HG02938 (cell line): ENCODE data around the gene PDE3A.
"Not testable (repeated sequence)": the region's sequence is repeated elsewhere in the genome, so short reads cannot be mapped to it uniquely, and the experiment has no call there.

ENCODE experiments used
- ATAC-seq: cut with Tn5 transposase; IDR thresholded peaks from one replicate; pipeline ENCODE4 v1.9.1; 2021; ENCODE audit warnings: mild to moderate bottlenecking, moderate library complexity; ENCODE audit not compliant: unreplicated experiment

Gene PDE3A

GRCh38 chr12:20596061-20596460, 227.7 kb downstream of the PDE3A start:
- no peak for ATAC-seq

GRCh38 chr12:20599757-20600156, 231.4 kb downstream of the PDE3A start:
- no peak for ATAC-seq

GRCh38 chr12:20601668-20602280, 233.4 kb downstream of the PDE3A start:
- no peak for ATAC-seq

DNA sequence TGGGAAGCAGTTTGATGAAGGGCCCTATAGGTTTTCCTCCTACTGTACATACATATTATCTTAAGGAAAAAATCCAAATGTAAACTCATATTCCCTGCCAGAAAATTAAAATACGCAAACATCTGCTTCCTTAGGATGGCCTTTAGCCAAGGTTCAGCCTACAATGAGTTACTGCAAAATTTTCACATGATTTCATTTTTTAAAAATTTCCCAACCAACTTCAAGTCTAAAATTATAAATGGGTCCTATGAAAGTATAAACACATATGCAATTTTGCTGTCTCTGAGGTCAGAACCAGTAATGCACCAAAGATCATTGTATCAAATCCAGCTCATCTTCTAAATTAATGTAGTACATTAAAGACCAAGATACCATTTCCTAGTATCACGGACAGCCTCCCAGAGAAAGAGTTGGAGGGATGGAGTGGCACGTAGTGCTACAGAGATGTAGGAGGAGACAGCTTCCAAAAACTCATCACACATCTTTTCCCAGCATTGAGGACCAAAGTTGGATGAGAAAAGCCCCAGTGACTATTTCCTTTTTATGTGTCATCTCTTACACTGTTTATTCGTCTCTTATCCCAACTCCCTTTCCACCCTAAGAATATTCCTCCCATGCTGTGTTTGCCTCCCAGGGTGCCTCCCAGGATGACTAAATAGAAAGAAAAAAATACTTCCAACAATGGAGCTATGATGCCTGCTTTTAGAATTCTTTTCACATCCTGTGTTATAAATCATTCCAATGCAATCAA, 234.5 kb downstream of the PDE3A start:
- ATAC-seq: no peak

DNA sequence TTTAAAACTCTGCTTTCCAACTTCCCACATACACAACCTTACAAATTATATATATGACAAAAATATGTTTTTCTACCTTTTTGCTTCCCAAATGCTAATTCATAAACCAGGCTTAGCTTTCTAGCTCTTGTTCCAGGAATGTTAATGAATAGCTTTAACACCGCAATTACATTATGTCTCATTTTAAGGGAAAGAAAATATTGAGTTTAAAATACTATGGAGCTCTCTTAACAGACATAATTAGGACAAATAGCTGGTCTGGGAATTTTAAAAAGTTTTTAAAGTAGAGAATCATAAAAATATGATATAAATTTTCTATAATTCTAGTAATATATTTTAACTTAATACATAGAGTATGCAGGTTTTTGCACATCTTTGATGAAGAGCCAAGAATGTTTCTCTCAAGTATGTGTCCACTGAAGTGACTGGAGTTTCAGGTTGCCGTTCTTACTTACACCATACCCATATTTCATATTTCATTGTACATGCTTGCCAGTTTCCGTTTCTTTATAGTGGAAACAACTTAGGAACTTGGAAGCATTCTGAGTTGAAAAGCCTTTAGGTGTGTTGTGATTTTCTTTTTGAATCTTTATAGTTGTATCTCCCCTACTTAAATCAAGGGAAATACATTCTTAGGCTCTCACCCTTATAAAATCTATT, 236.2 kb downstream of the PDE3A start:
- ATAC-seq: no peak

DNA sequence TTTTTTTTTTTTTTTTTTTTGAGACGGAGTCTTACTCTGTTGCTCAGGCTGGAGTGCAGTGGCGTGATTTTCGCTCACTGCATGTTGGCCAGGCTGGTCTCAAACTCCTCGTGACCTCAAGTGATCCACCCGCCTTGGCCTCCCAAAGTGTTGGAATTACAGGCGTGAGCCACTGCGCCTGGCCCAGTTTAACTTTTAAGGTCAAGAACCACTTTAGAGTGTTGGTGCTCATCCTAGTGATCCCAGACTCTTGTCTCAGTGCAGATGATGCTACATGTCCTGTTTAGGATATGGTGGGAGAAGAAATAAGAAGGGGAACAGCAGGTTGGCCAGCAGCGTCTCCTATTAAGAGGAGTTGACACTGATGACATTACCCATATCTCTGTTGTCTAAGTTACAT, 246.7 kb downstream of the PDE3A start:
- not testable (repeated sequence) for ATAC-seq

DNA sequence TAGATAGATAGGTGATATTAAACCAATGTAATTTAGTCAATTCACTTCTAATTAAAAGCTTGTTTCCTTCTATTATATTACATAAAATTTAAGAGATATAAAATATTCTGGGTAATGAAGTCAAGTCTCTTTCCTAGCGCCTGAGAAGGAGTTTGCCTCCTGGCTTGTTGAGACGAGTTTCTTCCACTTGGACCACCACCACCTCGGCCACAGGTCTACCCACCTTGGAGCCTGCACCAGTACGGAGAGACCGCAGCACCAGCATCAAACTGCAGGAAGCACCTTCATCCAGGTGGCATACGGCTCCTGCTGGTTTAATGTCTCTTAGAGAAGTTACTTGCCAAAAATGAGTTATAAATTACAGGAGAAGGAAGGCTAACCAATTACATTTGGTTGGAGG, 247.8 kb downstream of the PDE3A start:
- ATAC-seq: no peak

DNA sequence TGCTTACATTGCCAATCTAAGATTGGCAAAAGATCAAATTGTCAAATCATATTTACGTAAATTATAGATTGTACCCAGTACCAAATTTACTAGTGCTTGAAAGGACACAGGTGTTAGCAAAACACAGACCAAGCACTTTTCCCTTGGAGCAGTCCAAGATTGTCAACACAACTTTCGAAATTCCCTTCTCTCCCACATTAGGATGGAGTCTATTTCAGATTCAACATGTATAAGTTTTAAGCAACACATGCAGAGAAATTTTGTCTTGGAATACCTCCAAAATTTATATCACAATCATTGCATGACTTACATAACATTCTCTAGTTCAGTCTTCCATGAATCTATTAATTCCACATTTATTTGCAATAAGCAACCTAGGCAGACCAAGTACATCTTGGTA, 251.9 kb downstream of the PDE3A start:
- no peak for ATAC-seq

DNA sequence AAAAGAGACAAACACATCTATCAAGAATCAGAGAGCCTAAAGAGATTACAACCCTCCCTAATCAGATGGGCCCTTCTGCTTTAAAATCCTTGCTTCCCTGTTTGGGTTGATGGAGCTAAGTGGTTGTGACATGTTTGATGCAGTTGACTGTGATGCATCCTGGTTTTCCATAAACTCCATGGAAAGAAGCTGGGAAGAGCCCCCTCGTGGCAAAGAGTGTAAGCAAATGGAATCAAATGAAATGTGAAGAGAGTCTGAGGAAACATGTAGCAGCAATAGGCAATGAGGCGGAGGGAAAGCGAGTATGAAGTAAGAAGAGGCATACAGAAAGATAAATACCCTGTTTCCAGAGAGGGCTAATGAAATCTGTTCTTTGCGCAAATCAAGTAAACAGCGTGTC, 256.4 kb downstream of the PDE3A start:
- no peak for ATAC-seq

DNA sequence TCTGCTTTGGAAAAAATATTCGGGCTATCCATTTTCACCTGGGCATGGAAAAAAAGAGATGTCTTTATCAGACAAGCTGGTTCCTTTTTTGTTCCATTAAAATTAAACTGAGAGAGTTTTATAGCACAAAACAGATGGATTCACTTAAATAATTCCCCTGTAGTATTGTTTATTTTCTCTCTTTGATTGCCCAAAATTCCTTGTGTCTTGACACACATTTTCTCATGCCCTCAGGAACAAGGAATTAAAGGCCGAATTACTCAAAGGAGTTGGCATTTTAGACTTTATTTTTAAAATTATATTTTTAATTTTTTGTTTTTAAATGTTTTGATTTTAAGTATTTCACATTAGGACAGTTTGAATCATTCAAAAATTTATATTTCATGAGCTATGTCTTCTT, 257.2 kb downstream of the PDE3A start:
- no peak for ATAC-seq

DNA sequence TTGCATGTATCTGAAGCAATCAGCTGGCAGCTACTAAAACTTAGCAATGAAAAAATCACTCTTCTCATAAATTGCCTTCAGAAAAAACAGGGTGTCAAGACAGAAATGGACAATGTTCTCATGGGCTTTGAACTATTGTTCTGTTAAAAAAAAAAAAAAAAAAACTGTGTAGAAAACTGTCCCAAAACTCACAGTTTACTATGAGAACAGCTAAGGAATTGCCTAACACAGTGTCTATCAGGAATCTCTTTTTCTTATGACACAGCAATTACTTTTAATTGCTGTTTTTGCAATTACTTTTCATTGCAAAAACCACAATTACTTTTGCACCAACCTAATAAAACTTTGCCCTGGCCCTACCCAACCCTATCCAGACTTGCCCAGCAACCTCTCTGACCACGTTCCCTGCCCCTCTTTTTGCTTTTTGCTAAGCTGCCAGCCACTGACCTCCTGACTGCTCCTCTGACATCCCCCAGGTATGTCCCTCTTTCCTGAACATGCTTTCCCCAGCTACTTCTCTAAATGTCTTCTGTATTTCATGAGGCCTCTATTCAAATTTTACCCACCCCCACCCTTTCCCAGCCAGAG, 258.8 kb downstream of the PDE3A start:
- ATAC-seq: no peak

DNA sequence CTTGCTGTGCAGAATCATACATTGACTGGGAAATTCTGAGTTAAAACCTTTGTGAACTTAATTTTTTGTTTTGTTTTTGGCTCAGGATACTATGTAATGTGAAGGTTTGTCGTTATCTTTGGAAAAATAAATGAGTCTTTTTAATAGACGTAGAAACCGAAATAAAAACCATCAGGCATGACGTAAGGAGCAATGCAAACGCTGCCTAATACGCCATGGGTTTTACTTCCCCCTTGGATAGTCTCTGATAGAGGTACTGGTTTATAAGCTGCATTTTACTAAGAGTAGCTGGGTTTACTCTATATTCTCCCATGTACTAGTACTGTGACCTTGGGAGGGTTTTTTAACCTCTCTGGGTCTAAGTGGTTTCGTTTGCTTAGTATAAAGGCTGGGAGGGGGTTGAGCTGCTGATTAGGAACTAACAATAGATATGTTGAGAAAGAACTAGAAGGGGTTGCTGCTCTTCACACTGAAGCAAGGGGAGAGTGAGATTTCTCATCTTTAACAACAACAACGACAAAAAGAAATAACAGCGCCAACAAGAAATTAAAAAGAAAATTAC, 260.0 kb downstream of the PDE3A start:
- no peak for ATAC-seq

GRCh38 chr12:20628999-20629398, 260.7 kb downstream of the PDE3A start:
- ATAC-seq: no peak

DNA sequence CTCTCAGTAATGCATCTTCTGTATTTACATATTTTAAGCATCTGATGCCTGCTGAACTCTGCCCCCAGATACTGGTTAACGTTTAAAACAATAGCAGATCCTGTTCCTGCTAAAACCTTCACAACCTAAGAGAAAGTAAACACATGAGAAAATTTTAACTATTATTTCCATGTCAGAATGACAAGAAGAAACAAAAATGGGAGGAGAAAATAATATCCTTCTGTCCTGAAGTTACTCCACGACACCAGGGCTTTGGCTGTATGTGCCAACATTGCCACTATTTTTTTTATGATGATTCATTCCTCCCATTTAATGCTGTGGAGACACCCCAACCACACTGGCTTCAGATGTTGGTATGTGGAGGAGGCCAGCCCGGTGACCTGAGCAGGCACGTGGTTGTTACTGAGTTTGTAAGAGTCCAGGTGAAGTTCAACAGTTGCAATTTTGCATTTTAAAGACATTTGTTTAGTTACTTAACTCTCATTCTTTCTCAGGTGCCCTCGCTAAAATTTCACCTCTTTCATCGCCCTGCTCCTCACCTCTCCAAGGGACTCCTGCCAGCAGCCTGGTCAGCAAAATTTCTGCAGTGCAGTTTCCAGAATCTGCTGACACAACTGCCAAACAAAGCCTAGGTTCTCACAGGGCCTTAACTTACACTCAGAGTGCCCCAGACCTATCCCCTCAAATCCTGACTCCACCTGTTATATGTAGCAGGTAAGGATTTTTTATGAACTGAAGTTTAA, 261.2 kb downstream of the PDE3A start:
- ATAC-seq: no peak

DNA sequence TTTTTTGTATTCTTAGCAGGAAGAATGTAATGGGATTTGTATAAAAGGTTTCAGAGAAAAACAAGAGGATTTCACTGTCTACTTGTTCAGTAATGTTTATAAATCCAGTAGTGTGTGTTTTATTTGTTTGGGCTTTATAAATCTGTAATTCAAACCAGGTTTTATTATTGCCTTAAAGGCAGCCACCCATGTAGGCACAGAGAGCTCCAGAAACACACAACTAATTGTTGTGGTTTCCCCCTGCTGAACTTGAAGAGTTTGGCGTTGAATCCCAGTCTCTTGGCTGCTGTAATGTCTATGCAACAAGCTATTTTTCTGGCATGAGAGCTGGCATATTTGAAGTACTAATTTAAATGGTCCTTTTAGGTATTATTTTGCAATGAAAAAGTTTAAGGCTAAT, 263.4 kb downstream of the PDE3A start:
- ATAC-seq: no peak

GRCh38 chr12:20641106-20641505, 272.8 kb downstream of the PDE3A start:
- no peak for ATAC-seq

- ATAC-seq: no peak
These were observed 275.5 kb downstream of the PDE3A start for GRCh38 chr12:20643822-20644221.

DNA sequence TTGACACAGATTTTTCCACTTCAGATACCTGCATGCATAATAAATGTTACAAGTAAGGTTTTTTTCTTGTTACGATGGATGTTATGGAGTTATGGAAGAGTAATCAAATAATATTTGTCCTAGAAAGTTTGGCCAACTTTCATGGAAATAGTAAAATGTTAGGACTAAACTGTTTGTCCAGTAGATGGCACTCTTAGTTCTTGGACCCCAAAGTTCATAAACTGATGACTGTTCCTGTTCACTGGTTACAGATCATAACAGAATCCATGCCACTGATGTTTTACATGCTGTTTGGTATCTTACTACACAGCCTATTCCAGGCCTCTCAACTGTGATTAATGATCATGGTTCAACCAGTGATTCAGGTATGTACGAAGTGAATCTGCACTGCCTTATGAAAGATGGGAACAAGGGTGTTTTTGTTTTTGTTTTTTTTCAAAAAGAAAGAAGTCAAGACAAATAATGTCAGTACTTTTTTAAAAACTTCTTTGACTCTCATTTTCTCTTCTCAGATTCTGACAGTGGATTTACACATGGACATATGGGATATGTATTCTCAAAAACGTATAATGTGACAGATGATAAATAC, 278.0 kb downstream of the PDE3A start:
- peak; percentile 76 for ATAC-seq

DNA sequence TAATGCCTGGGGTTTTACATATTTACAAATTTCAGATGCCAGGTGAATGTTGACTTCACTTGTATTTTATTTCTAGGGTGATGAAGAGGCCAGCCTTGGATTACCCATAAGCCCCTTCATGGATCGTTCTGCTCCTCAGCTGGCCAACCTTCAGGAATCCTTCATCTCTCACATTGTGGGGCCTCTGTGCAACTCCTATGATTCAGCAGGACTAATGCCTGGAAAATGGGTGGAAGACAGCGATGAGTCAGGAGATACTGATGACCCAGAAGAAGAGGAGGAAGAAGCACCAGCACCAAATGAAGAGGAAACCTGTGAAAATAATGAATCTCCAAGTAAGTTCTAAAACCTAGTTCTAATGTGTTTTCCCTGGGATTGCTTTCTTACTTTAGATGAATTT, 285.5 kb downstream of the PDE3A start:
- ATAC-seq: no peak

DNA sequence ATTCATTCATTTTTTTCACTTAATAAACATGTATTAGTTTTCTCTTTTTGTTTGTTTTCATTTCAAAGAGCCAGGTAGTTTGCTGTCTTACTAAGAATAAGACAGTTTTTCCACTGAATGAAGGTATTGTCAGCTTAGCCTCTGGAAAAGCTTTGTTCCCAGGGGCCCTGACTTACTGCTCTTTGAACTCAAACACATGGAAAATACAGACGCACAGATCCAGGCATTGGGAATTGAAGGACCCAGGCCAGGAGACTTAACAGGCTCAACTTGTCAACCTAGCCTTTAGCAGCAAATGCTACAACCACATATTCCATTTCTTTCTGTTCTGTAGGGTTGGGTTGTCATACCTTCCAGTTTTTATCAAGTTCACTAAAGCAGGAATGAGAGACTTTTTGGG, 288.3 kb downstream of the PDE3A start:
- no peak for ATAC-seq

- no peak for ATAC-seq
These were observed 289.2 kb downstream of the PDE3A start for GRCh38 chr12:20657496-20657895.
